Activated CD8-positive, alpha-beta memory T cell treated with anti-CD3 and anti-CD28 coated beads for 48 hours (primary cell): ENCODE data around the gene STX16.

ENCODE experiments used
- DNase-seq, 3 experiments: peaks; one replicate each; pipeline ENCODE4 v3.0.0-alpha.2; 2020; ENCODE audit warnings: low read depth in 2 of 3, low spot score in 2 of 3

STX16 gene

GRCh38 chr20:58652606-58653294, 1.7 kb downstream of the STX16 start:
- no peak for DNase-seq

- no peak for DNase-seq
Measured at GRCh38 chr20:58654337-58654736, 3.3 kb downstream of the STX16 start.

- DNase-seq, result no peak
Measured at GRCh38 chr20:58655328-58656107, 4.4 kb downstream of the STX16 start.

- DNase-seq, result no peak
Measured at GRCh38 chr20:58656831-58657230, 5.7 kb downstream of the STX16 start.

- DNase-seq, result no peak
Measured at GRCh38 chr20:58657262-58657661, 6.2 kb downstream of the STX16 start.

GRCh38 chr20:58657986-58658385, 6.9 kb downstream of the STX16 start:
- DNase-seq, result no peak

- DNase-seq, result no peak
Measured at GRCh38 chr20:58658760-58659159, 7.7 kb downstream of the STX16 start.

- no peak for DNase-seq
Measured at GRCh38 chr20:58659841-58660240, 8.8 kb downstream of the STX16 start.

- no peak for DNase-seq
Measured at GRCh38 chr20:58660855-58661597, 9.9 kb downstream of the STX16 start.

- no peak for DNase-seq
Measured at GRCh38 chr20:58661598-58662473, 10.8 kb downstream of the STX16 start.

GRCh38 chr20:58664331-58664730, 13.2 kb downstream of the STX16 start:
- no peak for DNase-seq

GRCh38 chr20:58664883-58665282, 13.8 kb downstream of the STX16 start:
- no peak for DNase-seq

GRCh38 chr20:58665606-58666005, 14.5 kb downstream of the STX16 start:
- DNase-seq, result no peak

- no peak for DNase-seq
Measured at GRCh38 chr20:58666702-58667101, 15.6 kb downstream of the STX16 start.

- no peak for DNase-seq
Measured at GRCh38 chr20:58667975-58668374, 16.9 kb downstream of the STX16 start.

- no peak for DNase-seq
Measured at GRCh38 chr20:58668901-58669286, 17.8 kb downstream of the STX16 start.

- no peak for DNase-seq
Measured at GRCh38 chr20:58669287-58670006, 18.4 kb downstream of the STX16 start.

- no peak for DNase-seq
Measured at GRCh38 chr20:58670102-58670501, 19.0 kb downstream of the STX16 start.

GRCh38 chr20:58670659-58671058, 19.6 kb downstream of the STX16 start:
- DNase-seq, result no peak

- no peak for DNase-seq
Measured at GRCh38 chr20:58673119-58673518, 22.0 kb downstream of the STX16 start.
